OCI-LY1 (cell line): Measurements from ENCODE around the gene KLC1.
"Not testable (repeated sequence)": the region's sequence is repeated elsewhere in the genome, so short reads cannot be mapped to it uniquely, and the experiment has no call there.

Experiments used
- H2AFZ ChIP-seq: fragments of 200-600 bp; sonication (generic), shearing (Covaris generic); 2 replicates; pipeline ENCODE4 v1.6.0; 2014; ENCODE audit warnings: antibody characterized with exemption, mild to moderate bottlenecking, low read length
- H3F3A ChIP-seq: fragments of 200-600 bp; sonication (generic), shearing (Covaris generic); 2 replicates; pipeline ENCODE4 v1.6.0; 2014; ENCODE audit warnings: mild to moderate bottlenecking, antibody characterized with exemption, low read length, moderate library complexity; ENCODE audit not compliant: insufficient read depth
- H3K27ac ChIP-seq: fragments of 200-600 bp; sonication (generic); 2 replicates; pipeline ENCODE4 v1.5.1; 2014; ENCODE audit warnings: low read length, mixed run types, mild to moderate bottlenecking, low read depth; ENCODE audit not compliant: poor library complexity, severe bottlenecking
- H3K27me3 ChIP-seq: fragments of 200-600 bp; sonication (generic); 2 replicates; pipeline ENCODE4 v1.6.0; 2014; ENCODE audit warnings: antibody characterized with exemption, mild to moderate bottlenecking, low read length, moderate library complexity; ENCODE audit not compliant: insufficient read depth
- H3K36me3 ChIP-seq: fragments of 200-600 bp; sonication (generic); 2 replicates; pipeline ENCODE4 v1.6.1; 2014; ENCODE audit warnings: mild to moderate bottlenecking, antibody characterized with exemption, low read length, moderate library complexity, mixed read lengths; ENCODE audit not compliant: insufficient read depth
- H3K4me1 ChIP-seq: fragments of 200-600 bp; sonication (generic); 2 replicates; pipeline ENCODE4 v1.5.1; 2014; ENCODE audit warnings: mild to moderate bottlenecking, low read length, moderate library complexity; ENCODE audit not compliant: insufficient read depth, severe bottlenecking
- H3K4me2 ChIP-seq: fragments of 200-600 bp; sonication (generic), shearing (Covaris generic); 2 replicates; pipeline ENCODE4 v1.6.1; 2014; ENCODE audit warnings: low read length
- H3K4me3 ChIP-seq: fragments of 200-600 bp; sonication (generic); 2 replicates; pipeline ENCODE4 v1.5.1; 2014; ENCODE audit warnings: low read length, low read depth, mild to moderate bottlenecking, mixed read lengths; ENCODE audit not compliant: poor library complexity, severe bottlenecking
- H3K79me2 ChIP-seq: fragments of 200-600 bp; shearing (Covaris generic); 2 replicates; pipeline ENCODE4 v1.6.1; 2016; ENCODE audit warnings: mixed run types, low read length, mixed read lengths; ENCODE audit not compliant: insufficient read depth
- H3K9ac ChIP-seq: fragments of 200-600 bp; sonication (generic), shearing (Covaris generic); 2 replicates; pipeline ENCODE4 v1.6.1; 2014; ENCODE audit warnings: mild to moderate bottlenecking, low read length, mixed read lengths
- H3K9me2 ChIP-seq: fragments of 200-600 bp; sonication (generic), shearing (Covaris generic); 2 replicates; pipeline ENCODE4 v1.6.1; 2014; ENCODE audit warnings: low read depth, mild to moderate bottlenecking, low read length, mixed read lengths
- H3K9me3 ChIP-seq: fragments of 200-600 bp; shearing (Covaris generic); 2 replicates; pipeline ENCODE4 v1.6.1; 2014; ENCODE audit warnings: low read length, mixed read lengths
- H4K20me1 ChIP-seq: fragments of 200-600 bp; sonication (generic), shearing (Covaris generic); 2 replicates; pipeline ENCODE4 v1.6.0; 2016; ENCODE audit warnings: mild to moderate bottlenecking, low read length; ENCODE audit not compliant: insufficient read depth
- EZH2 ChIP-seq: fragments of 200-600 bp; sonication (generic), shearing (Covaris generic); IDR thresholded peaks from 2 replicates; pipeline ENCODE4 v1.8.0; 2017; ENCODE audit warnings: borderline replicate concordance, mixed run types, mild to moderate bottlenecking, antibody characterized with exemption, low read length, moderate library complexity, mixed read lengths
- TF ChIP-seq, protein P1 (sequence below): fragments of 200-600 bp; sonication (generic), shearing (Covaris generic); IDR thresholded peaks from 2 replicates; pipeline ENCODE4 v1.5.1; 2017; ENCODE audit warnings: mild to moderate bottlenecking, antibody characterized with exemption, low read length, moderate library complexity, mixed read lengths

The KLC1 gene

GRCh38 chr14:103650213-103650612 lies 21.2 kb downstream of the KLC1 start:
- no peak overlapping the region for H3K9ac ChIP-seq
- no peaks in the 10 kb centered on the region for H3K9me2 ChIP-seq
- H3K4me1 ChIP-seq = no peaks in the 10 kb centered on the region
- H3K27me3 ChIP-seq = no peaks in the 10 kb centered on the region
- no peaks in the 10 kb centered on the region for H3K9me3 ChIP-seq
- H2AFZ ChIP-seq = no peak overlapping the region
- H4K20me1 ChIP-seq = no peaks in the 10 kb centered on the region
- peaks cover 67% of the 10 kb centered on the region for H3K79me2 ChIP-seq
- H3K36me3 ChIP-seq = peaks cover 25% of the 10 kb centered on the region
- TF ChIP-seq, protein P1, sequence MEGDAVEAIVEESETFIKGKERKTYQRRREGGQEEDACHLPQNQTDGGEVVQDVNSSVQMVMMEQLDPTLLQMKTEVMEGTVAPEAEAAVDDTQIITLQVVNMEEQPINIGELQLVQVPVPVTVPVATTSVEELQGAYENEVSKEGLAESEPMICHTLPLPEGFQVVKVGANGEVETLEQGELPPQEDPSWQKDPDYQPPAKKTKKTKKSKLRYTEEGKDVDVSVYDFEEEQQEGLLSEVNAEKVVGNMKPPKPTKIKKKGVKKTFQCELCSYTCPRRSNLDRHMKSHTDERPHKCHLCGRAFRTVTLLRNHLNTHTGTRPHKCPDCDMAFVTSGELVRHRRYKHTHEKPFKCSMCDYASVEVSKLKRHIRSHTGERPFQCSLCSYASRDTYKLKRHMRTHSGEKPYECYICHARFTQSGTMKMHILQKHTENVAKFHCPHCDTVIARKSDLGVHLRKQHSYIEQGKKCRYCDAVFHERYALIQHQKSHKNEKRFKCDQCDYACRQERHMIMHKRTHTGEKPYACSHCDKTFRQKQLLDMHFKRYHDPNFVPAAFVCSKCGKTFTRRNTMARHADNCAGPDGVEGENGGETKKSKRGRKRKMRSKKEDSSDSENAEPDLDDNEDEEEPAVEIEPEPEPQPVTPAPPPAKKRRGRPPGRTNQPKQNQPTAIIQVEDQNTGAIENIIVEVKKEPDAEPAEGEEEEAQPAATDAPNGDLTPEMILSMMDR = no peak
- TF ChIP-seq EZH2 = no peak
- H3K4me2 ChIP-seq = no peak overlapping the region
- no peak overlapping the region for H3K4me3 ChIP-seq
- H3F3A ChIP-seq = no peaks in the 10 kb centered on the region
- no peak overlapping the region for H3K27ac ChIP-seq

- no peak overlapping the region for H3K4me3 ChIP-seq
- no peak overlapping the region for H3K27ac ChIP-seq
- H3K9me2 ChIP-seq = no peaks in the 10 kb centered on the region
- H3F3A ChIP-seq = no peaks in the 10 kb centered on the region
- no peaks in the 10 kb centered on the region for H3K9me3 ChIP-seq
- H3K27me3 ChIP-seq = no peaks in the 10 kb centered on the region
- peaks cover 55% of the 10 kb centered on the region for H3K79me2 ChIP-seq
- H3K4me2 ChIP-seq = no peak overlapping the region
- no peaks in the 10 kb centered on the region for H4K20me1 ChIP-seq
- no peaks in the 10 kb centered on the region for H3K4me1 ChIP-seq
- TF ChIP-seq, protein P1 = 0 out of 2 replicates have a peak, but pooled peaks have one; percentile 8
- TF ChIP-seq EZH2 = no peak
- peaks cover 35% of the 10 kb centered on the region for H3K36me3 ChIP-seq
- H3K9ac ChIP-seq = no peak overlapping the region
- H2AFZ ChIP-seq = no peak overlapping the region
Measured at GRCh38 chr14:103651585-103651984, 22.6 kb downstream of the KLC1 start.

- no peaks in the 10 kb centered on the region for H3K27me3 ChIP-seq
- H4K20me1 ChIP-seq = no peaks in the 10 kb centered on the region
- no peaks in the 10 kb centered on the region for H3F3A ChIP-seq
- no peak overlapping the region for H3K4me2 ChIP-seq
- no peaks in the 10 kb centered on the region for H3K9me3 ChIP-seq
- peaks cover 47% of the 10 kb centered on the region for H3K79me2 ChIP-seq
- H3K36me3 ChIP-seq = peaks cover 47% of the 10 kb centered on the region
- TF ChIP-seq EZH2 = no peak
- TF ChIP-seq, protein P1 = no peak
- H3K4me1 ChIP-seq = no peaks in the 10 kb centered on the region
- no peak overlapping the region for H3K4me3 ChIP-seq
- no peak overlapping the region for H2AFZ ChIP-seq
- no peak overlapping the region for H3K9ac ChIP-seq
- H3K27ac ChIP-seq = no peak overlapping the region
- H3K9me2 ChIP-seq = no peaks in the 10 kb centered on the region
Measured at GRCh38 chr14:103652806-103653205, 23.8 kb downstream of the KLC1 start.

GRCh38 chr14:103653336-103653735 lies 24.3 kb downstream of the KLC1 start:
- Histone ChIP-seq H3K36me3 (peaks cover 52% of the 10 kb centered on the region), H3K79me2 (peaks cover 43% of the 10 kb centered on the region)
- H3K4me1 ChIP-seq, H3K9me3 ChIP-seq, H3K4me2 ChIP-seq, H2AFZ ChIP-seq, H3K27me3 ChIP-seq, H3F3A ChIP-seq, H3K4me3 ChIP-seq, H4K20me1 ChIP-seq, H3K9me2 ChIP-seq, H3K9ac ChIP-seq, H3K27ac ChIP-seq: not testable (repeated sequence)
